ENCODE measurements around the gene SKP1.

Gene SKP1

GRCh38 chr5:134115806-134116175, 61.0 kb downstream of the SKP1 start:
- Histone ChIP-seq H3K79me2 (ENCODE audit: control insufficient read depth, low read length) (no peaks in the 10 kb centered on the region), H3K36me3 (ENCODE audit: control insufficient read depth, low read length) (no peaks in the 10 kb centered on the region), H3K9me3 (ENCODE audit: control insufficient read depth, insufficient read depth, low read length) (no peaks in the 10 kb centered on the region), H3K27me3 (ENCODE audit: control insufficient read depth, low read length) (peaks cover 58% of the 10 kb centered on the region), H3F3A (ENCODE audit: control insufficient read depth, insufficient read depth) (no peaks in the 10 kb centered on the region), H3K9me2 (replicated peaks; ENCODE audit: control insufficient read depth, low read length) (no peaks in the 10 kb centered on the region), H3K4me2 (ENCODE audit: low read length) (peak overlapping the region; percentile 68; the same call in 1 of the 2 replicates), H3K4me3 (ENCODE audit: low read length) (no peak overlapping the region), H4K20me1 (ENCODE audit: control insufficient read depth, insufficient read depth, low read depth, low read length) (peaks cover 4% of the 10 kb centered on the region; the same call in 1 of the 2 replicates), H3K4me1 (ENCODE audit: control insufficient read depth, low read length) (peaks cover 14% of the 10 kb centered on the region), H3K27ac (ENCODE audit: low read depth, low read length) (no peak overlapping the region)
- TF ChIP-seq CTCF (IDR thresholded peaks at IDR 0.05; ENCODE audit: low read depth, low read length, poor library complexity, severe bottlenecking), result no peak

GRCh38 chr5:134114886-134115805, 61.6 kb downstream of the SKP1 start:
- Histone ChIP-seq H3K9me3 (ENCODE audit: control insufficient read depth, insufficient read depth, low read length) (no peaks in the 10 kb centered on the region), H3K36me3 (ENCODE audit: control insufficient read depth, low read length) (no peaks in the 10 kb centered on the region), H3K4me1 (ENCODE audit: control insufficient read depth, low read length) (peaks cover 14% of the 10 kb centered on the region), H3K4me2 (ENCODE audit: low read length) (peak overlapping the region; percentile 68), H3K27me3 (ENCODE audit: control insufficient read depth, low read length) (peaks cover 58% of the 10 kb centered on the region), H3K9me2 (replicated peaks; ENCODE audit: control insufficient read depth, low read length) (no peaks in the 10 kb centered on the region), H3K79me2 (ENCODE audit: control insufficient read depth, low read length) (no peaks in the 10 kb centered on the region), H3F3A (ENCODE audit: control insufficient read depth, insufficient read depth) (no peaks in the 10 kb centered on the region), H3K4me3 (ENCODE audit: low read length) (peak overlapping the region; percentile 59), H3K27ac (ENCODE audit: low read depth, low read length) (no peak overlapping the region), H4K20me1 (ENCODE audit: control insufficient read depth, insufficient read depth, low read depth, low read length) (peaks cover 4% of the 10 kb centered on the region; the same call in 1 of the 2 replicates)
- TF ChIP-seq EZH2phosphoT487 (IDR thresholded peaks at IDR 0.05; ENCODE audit: borderline replicate concordance, low read length) (peak; percentile 73; the same call in 1 of the 2 replicates), CTCF (IDR thresholded peaks at IDR 0.05; ENCODE audit: low read depth, low read length, poor library complexity, severe bottlenecking) (no peak)

GRCh38 chr5:134113902-134114875, 62.6 kb downstream of the SKP1 start, which contains the start of gene TCF7:
Gene TCF7 (plus strand): TSS chr5:134114681. CDS start chr5:134114907, 226 bp downstream.
- H3K36me3 ChIP-seq (ENCODE audit: control insufficient read depth, low read length), result no peaks in the 10 kb centered on the region
- peak within 1 kb of the TSS; percentile 68 for H3K4me3 ChIP-seq (ENCODE audit: low read length)
- peaks cover 14% of the 10 kb centered on the region for H3K4me1 ChIP-seq (ENCODE audit: control insufficient read depth, low read length)
- no peaks in the 10 kb centered on the region for H3K9me3 ChIP-seq (ENCODE audit: control insufficient read depth, insufficient read depth, low read length)
- no peaks in the 10 kb centered on the region for H3F3A ChIP-seq (ENCODE audit: control insufficient read depth, insufficient read depth)
- H3K27me3 ChIP-seq (ENCODE audit: control insufficient read depth, low read length), result peaks cover 58% of the 10 kb centered on the region
- peak within 1 kb of the TSS; percentile 80 for H3K4me2 ChIP-seq (ENCODE audit: low read length)
- no peaks in the 10 kb centered on the region for H3K9me2 ChIP-seq (replicated peaks; ENCODE audit: control insufficient read depth, low read length)
- H3K27ac ChIP-seq (ENCODE audit: low read depth, low read length), result no peak within 1 kb of the TSS
- TF ChIP-seq CTCF (IDR thresholded peaks at IDR 0.05; ENCODE audit: low read depth, low read length, poor library complexity, severe bottlenecking) (no peak), EZH2phosphoT487 (IDR thresholded peaks at IDR 0.05; ENCODE audit: borderline replicate concordance, low read length) (peak; percentile 30; the same call in 1 of the 2 replicates)
- no peaks in the 10 kb centered on the region for H3K79me2 ChIP-seq (ENCODE audit: control insufficient read depth, low read length)
- peaks cover 4% of the 10 kb centered on the region; the same call in 1 of the 2 replicates for H4K20me1 ChIP-seq (ENCODE audit: control insufficient read depth, insufficient read depth, low read depth, low read length)

Measured in DOHH2 (cell line).